ENCODE results near the gene FERMT3.

FERMT3 gene

GRCh38 chr11:64229090-64229743 lies 22.7 kb downstream of the FERMT3 start:
- Histone ChIP-seq H3K9me3 (ENCODE audit: control insufficient read depth in 1 of 2, low read length in 2 of 2) (no peaks in the 10 kb centered on the region), H3K4me1 (ENCODE audit: control insufficient read depth in 1 of 2, insufficient read depth in 2 of 2, low read length in 2 of 2) (peaks cover 44 to 66% of the 10 kb centered on the region in 2 donors), H3K9ac (ENCODE audit: low read depth in 1 of 2, low read length in 2 of 2) (peak overlapping the region; percentile 66 to 90), H3K36me3 (ENCODE audit: control insufficient read depth in 1 of 2, insufficient read depth in 2 of 2, low read length in 2 of 2) (peaks cover 0 to 2% of the 10 kb centered on the region in 2 donors), H3K27ac (ENCODE audit: low read depth, low read length) (no peak overlapping the region), H3K4me3 (ENCODE audit: low read depth in 1 of 2, low read length in 2 of 2) (peak overlapping the region; percentile 83 to 86), H3K27me3 (ENCODE audit: control insufficient read depth in 1 of 2, insufficient read depth in 2 of 2, low read length in 2 of 2) (no peaks in the 10 kb centered on the region)

- Histone ChIP-seq H3K4me1 (ENCODE audit: control insufficient read depth in 1 of 2, insufficient read depth in 2 of 2, low read length in 2 of 2) (peaks cover 43 to 62% of the 10 kb centered on the region in 2 donors), H3K9ac (ENCODE audit: low read depth in 1 of 2, low read length in 2 of 2) (peak overlapping the region; percentile 66 to 90), H3K4me3 (ENCODE audit: low read depth in 1 of 2, low read length in 2 of 2) (peak overlapping the region; percentile 83 to 86), H3K27ac (ENCODE audit: low read depth, low read length) (peak overlapping the region; percentile 84), H3K27me3 (ENCODE audit: control insufficient read depth in 1 of 2, insufficient read depth in 2 of 2, low read length in 2 of 2) (no peaks in the 10 kb centered on the region), H3K9me3 (ENCODE audit: control insufficient read depth in 1 of 2, low read length in 2 of 2) (no peaks in the 10 kb centered on the region), H3K36me3 (ENCODE audit: control insufficient read depth in 1 of 2, insufficient read depth in 2 of 2, low read length in 2 of 2) (no peaks in the 10 kb centered on the region)
These were observed 23.2 kb downstream of the FERMT3 start for GRCh38 chr11:64229744-64230170.

- H3K4me1 ChIP-seq (ENCODE audit: control insufficient read depth in 1 of 2, insufficient read depth in 2 of 2, low read length in 2 of 2): peaks cover 41 to 60% of the 10 kb centered on the region in 2 donors
- no peaks in the 10 kb centered on the region for H3K9me3 ChIP-seq (ENCODE audit: control insufficient read depth in 1 of 2, low read length in 2 of 2)
- H3K9ac ChIP-seq (ENCODE audit: low read depth in 1 of 2, low read length in 2 of 2): peak within 1 kb of the TSS; percentile 90 to 92
- H3K27ac ChIP-seq (ENCODE audit: low read depth, low read length): peak within 1 kb of the TSS; percentile 84
- H3K36me3 ChIP-seq (ENCODE audit: control insufficient read depth in 1 of 2, insufficient read depth in 2 of 2, low read length in 2 of 2): no peaks in the 10 kb centered on the region
- no peaks in the 10 kb centered on the region for H3K27me3 ChIP-seq (ENCODE audit: control insufficient read depth in 1 of 2, insufficient read depth in 2 of 2, low read length in 2 of 2)
- peak within 1 kb of the TSS; percentile 83 to 86 for H3K4me3 ChIP-seq (ENCODE audit: low read depth in 1 of 2, low read length in 2 of 2)
These were observed 23.9 kb downstream of the FERMT3 start, which contains the start of gene DNAJC4 for GRCh38 chr11:64230171-64230984. DNAJC4 (plus strand) TSS chr11:64230548; CDS start chr11:64230855, 307 bp downstream.

- Histone ChIP-seq H3K4me1 (ENCODE audit: control insufficient read depth in 1 of 2, insufficient read depth in 2 of 2, low read length in 2 of 2) (peaks cover 46 to 61% of the 10 kb centered on the region in 2 donors), H3K9ac (ENCODE audit: low read depth in 1 of 2, low read length in 2 of 2) (peak overlapping the region; percentile 90 to 92), H3K9me3 (ENCODE audit: control insufficient read depth in 1 of 2, low read length in 2 of 2) (no peaks in the 10 kb centered on the region), H3K27me3 (ENCODE audit: control insufficient read depth in 1 of 2, insufficient read depth in 2 of 2, low read length in 2 of 2) (no peaks in the 10 kb centered on the region), H3K27ac (ENCODE audit: low read depth, low read length) (peak overlapping the region; percentile 84), H3K36me3 (ENCODE audit: control insufficient read depth in 1 of 2, insufficient read depth in 2 of 2, low read length in 2 of 2) (no peaks in the 10 kb centered on the region), H3K4me3 (ENCODE audit: low read depth in 1 of 2, low read length in 2 of 2) (peak overlapping the region; percentile 83 to 86)
These were observed 24.5 kb downstream of the FERMT3 start for GRCh38 chr11:64230985-64231365.

- Histone ChIP-seq H3K9me3 (ENCODE audit: control insufficient read depth in 1 of 2, low read length in 2 of 2) (no peaks in the 10 kb centered on the region), H3K4me3 (ENCODE audit: low read depth in 1 of 2, low read length in 2 of 2) (no peak overlapping the region), H3K27me3 (ENCODE audit: control insufficient read depth in 1 of 2, insufficient read depth in 2 of 2, low read length in 2 of 2) (no peaks in the 10 kb centered on the region), H3K4me1 (ENCODE audit: control insufficient read depth in 1 of 2, insufficient read depth in 2 of 2, low read length in 2 of 2) (peaks cover 46 to 58% of the 10 kb centered on the region in 2 donors), H3K36me3 (ENCODE audit: control insufficient read depth in 1 of 2, insufficient read depth in 2 of 2, low read length in 2 of 2) (no peaks in the 10 kb centered on the region), H3K9ac (ENCODE audit: low read depth in 1 of 2, low read length in 2 of 2) (no peak overlapping the region), H3K27ac (ENCODE audit: low read depth, low read length) (no peak overlapping the region)
These were observed 25.0 kb downstream of the FERMT3 start for GRCh38 chr11:64231546-64231945.

- H3K9ac ChIP-seq (ENCODE audit: low read depth in 1 of 2, low read length in 2 of 2): no peak overlapping the region
- H3K4me1 ChIP-seq (ENCODE audit: control insufficient read depth in 1 of 2, insufficient read depth in 2 of 2, low read length in 2 of 2): peaks cover 46 to 50% of the 10 kb centered on the region in 2 donors
- H3K4me3 ChIP-seq (ENCODE audit: low read depth in 1 of 2, low read length in 2 of 2): no peak overlapping the region
- no peaks in the 10 kb centered on the region for H3K9me3 ChIP-seq (ENCODE audit: control insufficient read depth in 1 of 2, low read length in 2 of 2)
- no peaks in the 10 kb centered on the region for H3K36me3 ChIP-seq (ENCODE audit: control insufficient read depth in 1 of 2, insufficient read depth in 2 of 2, low read length in 2 of 2)
- H3K27ac ChIP-seq (ENCODE audit: low read depth, low read length): no peak overlapping the region
- H3K27me3 ChIP-seq (ENCODE audit: control insufficient read depth in 1 of 2, insufficient read depth in 2 of 2, low read length in 2 of 2): no peaks in the 10 kb centered on the region
These were observed 25.9 kb downstream of the FERMT3 start for GRCh38 chr11:64232182-64232966.

- Histone ChIP-seq H3K27ac (ENCODE audit: low read depth, low read length) (no peak overlapping the region), H3K27me3 (ENCODE audit: control insufficient read depth in 1 of 2, insufficient read depth in 2 of 2, low read length in 2 of 2) (no peaks in the 10 kb centered on the region), H3K36me3 (ENCODE audit: control insufficient read depth in 1 of 2, insufficient read depth in 2 of 2, low read length in 2 of 2) (peaks cover 0 to 3% of the 10 kb centered on the region in 2 donors), H3K9me3 (ENCODE audit: control insufficient read depth in 1 of 2, low read length in 2 of 2) (no peaks in the 10 kb centered on the region), H3K4me3 (ENCODE audit: low read depth in 1 of 2, low read length in 2 of 2) (no peak overlapping the region), H3K4me1 (ENCODE audit: control insufficient read depth in 1 of 2, insufficient read depth in 2 of 2, low read length in 2 of 2) (peaks cover 49 to 54% of the 10 kb centered on the region in 2 donors), H3K9ac (ENCODE audit: low read depth in 1 of 2, low read length in 2 of 2) (no peak overlapping the region)
These were observed 26.4 kb downstream of the FERMT3 start for GRCh38 chr11:64232967-64233315.

GRCh38 chr11:64233913-64234586 lies 27.5 kb downstream of the FERMT3 start, which contains the start of gene VEGFB:
VEGFB (plus strand) TSS chr11:64234584; CDS start chr11:64234834, 250 bp downstream.
- H3K4me1 ChIP-seq (ENCODE audit: control insufficient read depth in 1 of 2, insufficient read depth in 2 of 2, low read length in 2 of 2): peaks cover 58 to 59% of the 10 kb centered on the region in 2 donors
- peak within 1 kb of the TSS; percentile 66 to 75 for H3K9ac ChIP-seq (ENCODE audit: low read depth in 1 of 2, low read length in 2 of 2)
- H3K27ac ChIP-seq (ENCODE audit: low read depth, low read length): peak within 1 kb of the TSS; percentile 62
- H3K4me3 ChIP-seq (ENCODE audit: low read depth in 1 of 2, low read length in 2 of 2): peak within 1 kb of the TSS; percentile 61 to 82
- no peaks in the 10 kb centered on the region for H3K9me3 ChIP-seq (ENCODE audit: control insufficient read depth in 1 of 2, low read length in 2 of 2)
- peaks cover 0 to 5% of the 10 kb centered on the region in 2 donors for H3K36me3 ChIP-seq (ENCODE audit: control insufficient read depth in 1 of 2, insufficient read depth in 2 of 2, low read length in 2 of 2)
- no peaks in the 10 kb centered on the region for H3K27me3 ChIP-seq (ENCODE audit: control insufficient read depth in 1 of 2, insufficient read depth in 2 of 2, low read length in 2 of 2)

- no peaks in the 10 kb centered on the region for H3K27me3 ChIP-seq (ENCODE audit: control insufficient read depth in 1 of 2, insufficient read depth in 2 of 2, low read length in 2 of 2)
- peaks cover 0 to 5% of the 10 kb centered on the region in 2 donors for H3K36me3 ChIP-seq (ENCODE audit: control insufficient read depth in 1 of 2, insufficient read depth in 2 of 2, low read length in 2 of 2)
- H3K9me3 ChIP-seq (ENCODE audit: control insufficient read depth in 1 of 2, low read length in 2 of 2): no peaks in the 10 kb centered on the region
- H3K9ac ChIP-seq (ENCODE audit: low read depth in 1 of 2, low read length in 2 of 2): peak overlapping the region; percentile 25 to 31
- H3K27ac ChIP-seq (ENCODE audit: low read depth, low read length): peak overlapping the region; percentile 62
- peak overlapping the region; percentile 59 to 82 for H3K4me3 ChIP-seq (ENCODE audit: low read depth in 1 of 2, low read length in 2 of 2)
- peaks cover 57% of the 10 kb centered on the region in 2 donors for H3K4me1 ChIP-seq (ENCODE audit: control insufficient read depth in 1 of 2, insufficient read depth in 2 of 2, low read length in 2 of 2)
These were observed 28.3 kb downstream of the FERMT3 start for GRCh38 chr11:64234647-64235379.
